DOHH2 (cell line): ENCODE data around the gene NPAS3.

Experiments
- EZH2phosphoT487 ChIP-seq: fragments of 200-600 bp; sonication (generic); IDR thresholded peaks from 2 replicates; pipeline ENCODE4 v1.6.1; 2017; ENCODE audit warnings: borderline replicate concordance, mild to moderate bottlenecking, antibody characterized with exemption, low read length, moderate library complexity, mixed read lengths
- TF ChIP-seq, protein P1 (sequence below): fragments of 200-600 bp; sonication (generic); IDR thresholded peaks from one replicate; pipeline ENCODE4 v1.5.1; 2014; ENCODE audit warnings: antibody characterized with exemption, mild to moderate bottlenecking, low read depth, low read length; ENCODE audit not compliant: poor library complexity, severe bottlenecking

DNA sequence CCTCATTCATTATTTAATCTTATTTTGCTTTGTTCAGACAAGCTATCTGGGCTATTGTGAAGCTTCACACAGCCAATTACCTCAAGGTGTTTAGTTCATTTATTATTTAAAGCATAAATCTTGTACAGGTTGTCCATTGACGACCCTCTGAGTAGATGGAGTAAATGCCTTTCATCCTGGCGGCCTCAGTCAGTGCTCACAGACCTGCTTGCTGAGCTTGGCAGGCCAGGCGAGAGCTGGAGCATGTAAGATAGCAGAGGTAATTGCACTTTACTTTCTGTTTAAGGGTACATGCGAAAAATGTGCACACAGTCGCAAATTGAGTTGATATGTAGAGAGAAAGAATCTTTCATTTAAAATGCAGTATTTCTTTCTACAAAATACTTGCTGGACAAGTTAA lies 224.4 kb downstream of the NPAS3 start:
- TF ChIP-seq, protein P1, sequence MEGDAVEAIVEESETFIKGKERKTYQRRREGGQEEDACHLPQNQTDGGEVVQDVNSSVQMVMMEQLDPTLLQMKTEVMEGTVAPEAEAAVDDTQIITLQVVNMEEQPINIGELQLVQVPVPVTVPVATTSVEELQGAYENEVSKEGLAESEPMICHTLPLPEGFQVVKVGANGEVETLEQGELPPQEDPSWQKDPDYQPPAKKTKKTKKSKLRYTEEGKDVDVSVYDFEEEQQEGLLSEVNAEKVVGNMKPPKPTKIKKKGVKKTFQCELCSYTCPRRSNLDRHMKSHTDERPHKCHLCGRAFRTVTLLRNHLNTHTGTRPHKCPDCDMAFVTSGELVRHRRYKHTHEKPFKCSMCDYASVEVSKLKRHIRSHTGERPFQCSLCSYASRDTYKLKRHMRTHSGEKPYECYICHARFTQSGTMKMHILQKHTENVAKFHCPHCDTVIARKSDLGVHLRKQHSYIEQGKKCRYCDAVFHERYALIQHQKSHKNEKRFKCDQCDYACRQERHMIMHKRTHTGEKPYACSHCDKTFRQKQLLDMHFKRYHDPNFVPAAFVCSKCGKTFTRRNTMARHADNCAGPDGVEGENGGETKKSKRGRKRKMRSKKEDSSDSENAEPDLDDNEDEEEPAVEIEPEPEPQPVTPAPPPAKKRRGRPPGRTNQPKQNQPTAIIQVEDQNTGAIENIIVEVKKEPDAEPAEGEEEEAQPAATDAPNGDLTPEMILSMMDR: no peak
- TF ChIP-seq EZH2phosphoT487: no peak
